ENCODE data around the gene KCTD5. TPM values are rescaled to one million over a fixed set of nuclear protein-coding genes. Genes with fewer than 3 reads are reported as not detected.

Gene KCTD5
- total RNA-seq, 1 donor from 2014 or later, result 40.2 TPM

GRCh38 chr16:2707368-2708289, 25.3 kb downstream of the KCTD5 start:
- DNase-seq (ENCODE audit: extremely low read depth, low read depth, low spot score), result no peak

- no peak for DNase-seq (ENCODE audit: extremely low read depth, low read depth, low spot score)
These were observed 25.9 kb downstream of the KCTD5 start for GRCh38 chr16:2708290-2708639.

- no peak for DNase-seq (ENCODE audit: extremely low read depth, low read depth, low spot score)
These were observed 26.7 kb downstream of the KCTD5 start for GRCh38 chr16:2708955-2709587.

GRCh38 chr16:2709588-2709984, 27.3 kb downstream of the KCTD5 start:
- DNase-seq (ENCODE audit: extremely low read depth, low read depth, low spot score), result no peak

- DNase-seq (ENCODE audit: extremely low read depth, low read depth, low spot score), result no peak
These were observed 27.8 kb downstream of the KCTD5 start for GRCh38 chr16:2710021-2710710.

GRCh38 chr16:2710711-2711231, 28.4 kb downstream of the KCTD5 start:
- DNase-seq (ENCODE audit: extremely low read depth, low read depth, low spot score), result no peak

- DNase-seq (ENCODE audit: extremely low read depth, low read depth, low spot score), result no peak
These were observed 29.2 kb downstream of the KCTD5 start for GRCh38 chr16:2711370-2712062.

GRCh38 chr16:2712063-2712441, 29.7 kb downstream of the KCTD5 start:
- DNase-seq (ENCODE audit: extremely low read depth, low read depth, low spot score), result no peak

GRCh38 chr16:2712546-2712945, 30.2 kb downstream of the KCTD5 start:
- DNase-seq (ENCODE audit: extremely low read depth, low read depth, low spot score), result no peak

GRCh38 chr16:2713523-2713922, 31.2 kb downstream of the KCTD5 start:
- DNase-seq (ENCODE audit: extremely low read depth, low read depth, low spot score), result no peak

- no peak for DNase-seq (ENCODE audit: extremely low read depth, low read depth, low spot score)
These were observed 31.9 kb downstream of the KCTD5 start for GRCh38 chr16:2713985-2714774.

GRCh38 chr16:2715064-2715463, 32.7 kb downstream of the KCTD5 start:
- DNase-seq (ENCODE audit: extremely low read depth, low read depth, low spot score), result no peak

- no peak for DNase-seq (ENCODE audit: extremely low read depth, low read depth, low spot score)
These were observed 33.2 kb downstream of the KCTD5 start for GRCh38 chr16:2715519-2715918.

- DNase-seq (ENCODE audit: extremely low read depth, low read depth, low spot score), result no peak
These were observed 33.9 kb downstream of the KCTD5 start for GRCh38 chr16:2715966-2716885.

- no peak for DNase-seq (ENCODE audit: extremely low read depth, low read depth, low spot score)
These were observed 34.6 kb downstream of the KCTD5 start for GRCh38 chr16:2716948-2717347.

- DNase-seq (ENCODE audit: extremely low read depth, low read depth, low spot score), result no peak
These were observed 35.3 kb downstream of the KCTD5 start for GRCh38 chr16:2717383-2718263.

- no peak for DNase-seq (ENCODE audit: extremely low read depth, low read depth, low spot score)
These were observed 37.2 kb downstream of the KCTD5 start for GRCh38 chr16:2719328-2720063.
